ENCODE measurements around the gene ZNF700. TPM values are rescaled to one million over a fixed set of nuclear protein-coding genes. Genes with fewer than 3 reads are reported as not detected.
"Not testable (repeated sequence)": the region's sequence is repeated elsewhere in the genome, so short reads cannot be mapped to it uniquely, and the experiment has no call there.

Gene ZNF700
- total RNA-seq, 1 donor from 2014 or later = 4.5 TPM

- no peak for TF ChIP-seq CTCF (IDR thresholded peaks at IDR 0.05; ENCODE audit: insufficient read depth, low read length, poor library complexity, severe bottlenecking)
- DNase-seq (ENCODE audit: low read depth) = no peak
Measured at GRCh38 chr19:11921852-11922495, 2.9 kb upstream of the ZNF700 start.

GRCh38 chr19:11925651-11926187 is 812 bp downstream of the ZNF700 start:
- not testable (repeated sequence) for H3K27me3 ChIP-seq (ENCODE audit: control insufficient read depth, insufficient read depth, low read length); H3K36me3 ChIP-seq (ENCODE audit: control insufficient read depth, insufficient read depth, low read length); DNase-seq (ENCODE audit: low read depth)
- peak overlapping the region; percentile 79 for H3K4me3 ChIP-seq (ENCODE audit: low read depth, low read length)

More at GRCh38 chr19:11921852-11922495, 2.9 kb upstream of the ZNF700 start:
- Histone ChIP-seq H3K4me3 (ENCODE audit: low read depth, low read length) (no peak overlapping the region), H3K27me3 (ENCODE audit: control insufficient read depth, insufficient read depth, low read length) (no peaks in the 10 kb centered on the region), H3K36me3 (ENCODE audit: control insufficient read depth, insufficient read depth, low read length) (no peaks in the 10 kb centered on the region)

- H3K36me3 ChIP-seq (ENCODE audit: control insufficient read depth, insufficient read depth, low read length) = no peaks in the 10 kb centered on the region
- no peak for DNase-seq (ENCODE audit: low read depth)
- no peaks in the 10 kb centered on the region for H3K27me3 ChIP-seq (ENCODE audit: control insufficient read depth, insufficient read depth, low read length)
- no peak overlapping the region for H3K4me3 ChIP-seq (ENCODE audit: low read depth, low read length)
- no peak for TF ChIP-seq CTCF (IDR thresholded peaks at IDR 0.05; ENCODE audit: insufficient read depth, low read length, poor library complexity, severe bottlenecking)
Measured at GRCh38 chr19:11927227-11927626, 2.3 kb downstream of the ZNF700 start.

GRCh38 chr19:11931051-11931450 is 6.1 kb downstream of the ZNF700 start:
- TF ChIP-seq CTCF (IDR thresholded peaks at IDR 0.05; ENCODE audit: insufficient read depth, low read length, poor library complexity, severe bottlenecking) = no peak
- no peak overlapping the region for H3K4me3 ChIP-seq (ENCODE audit: low read depth, low read length)
- no peak for DNase-seq (ENCODE audit: low read depth)
- no peaks in the 10 kb centered on the region for H3K36me3 ChIP-seq (ENCODE audit: control insufficient read depth, insufficient read depth, low read length)
- H3K27me3 ChIP-seq (ENCODE audit: control insufficient read depth, insufficient read depth, low read length) = no peaks in the 10 kb centered on the region

GRCh38 chr19:11931513-11931912 is 6.6 kb downstream of the ZNF700 start:
- Histone ChIP-seq H3K27me3 (ENCODE audit: control insufficient read depth, insufficient read depth, low read length) (no peaks in the 10 kb centered on the region), H3K4me3 (ENCODE audit: low read depth, low read length) (no peak overlapping the region), H3K36me3 (ENCODE audit: control insufficient read depth, insufficient read depth, low read length) (no peaks in the 10 kb centered on the region)
- no peak for TF ChIP-seq CTCF (IDR thresholded peaks at IDR 0.05; ENCODE audit: insufficient read depth, low read length, poor library complexity, severe bottlenecking)
- DNase-seq (ENCODE audit: low read depth) = no peak

- DNase-seq (ENCODE audit: low read depth); H3K4me3 ChIP-seq (ENCODE audit: low read depth, low read length); H3K27me3 ChIP-seq (ENCODE audit: control insufficient read depth, insufficient read depth, low read length); H3K36me3 ChIP-seq (ENCODE audit: control insufficient read depth, insufficient read depth, low read length): not testable (repeated sequence)
Measured at GRCh38 chr19:11935829-11936228, 10.9 kb downstream of the ZNF700 start.

- not testable (repeated sequence) for H3K27me3 ChIP-seq (ENCODE audit: control insufficient read depth, insufficient read depth, low read length); H3K4me3 ChIP-seq (ENCODE audit: low read depth, low read length); DNase-seq (ENCODE audit: low read depth); H3K36me3 ChIP-seq (ENCODE audit: control insufficient read depth, insufficient read depth, low read length)
Measured at GRCh38 chr19:11938383-11938782, 13.5 kb downstream of the ZNF700 start.

GRCh38 chr19:11941361-11941887 is 16.5 kb downstream of the ZNF700 start:
- H3K27me3 ChIP-seq (ENCODE audit: control insufficient read depth, insufficient read depth, low read length); H3K4me3 ChIP-seq (ENCODE audit: low read depth, low read length); H3K36me3 ChIP-seq (ENCODE audit: control insufficient read depth, insufficient read depth, low read length); DNase-seq (ENCODE audit: low read depth): not testable (repeated sequence)

All from kidney epithelial cell (primary cell).